Activated effector memory CD4-positive, alpha-beta T cell treated with Interleukin-2 at 50 U/mL for 16 hours (primary cell): ENCODE data around the gene NEGR1.
"Not testable (repeated sequence)": the region's sequence is repeated elsewhere in the genome, so short reads cannot be mapped to it uniquely, and the experiment has no call there.

Experiments used
- DNase-seq: peaks from one replicate; pipeline ENCODE4 v3.0.0-alpha.2; 2020

NEGR1 gene

DNA sequence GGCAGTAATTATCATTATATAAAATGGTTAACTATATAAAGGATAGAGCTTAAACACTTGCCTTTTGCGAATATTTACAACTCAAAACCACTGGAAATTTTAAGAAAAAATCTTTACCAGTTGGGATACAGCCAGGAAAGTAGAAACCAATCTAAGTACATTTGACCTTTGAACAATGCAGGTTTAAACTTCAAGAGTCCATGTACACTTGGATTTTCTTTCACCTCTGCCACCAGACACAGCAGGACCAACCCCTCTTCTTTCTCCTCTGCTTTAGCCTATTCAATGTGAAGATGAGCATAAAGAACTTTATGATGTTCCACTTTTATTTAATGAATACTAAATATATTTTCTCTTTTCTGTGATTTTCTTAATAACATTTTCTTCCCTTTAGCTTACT lies 361.1 kb downstream of the NEGR1 start:
- DNase-seq, result no peak

DNA sequence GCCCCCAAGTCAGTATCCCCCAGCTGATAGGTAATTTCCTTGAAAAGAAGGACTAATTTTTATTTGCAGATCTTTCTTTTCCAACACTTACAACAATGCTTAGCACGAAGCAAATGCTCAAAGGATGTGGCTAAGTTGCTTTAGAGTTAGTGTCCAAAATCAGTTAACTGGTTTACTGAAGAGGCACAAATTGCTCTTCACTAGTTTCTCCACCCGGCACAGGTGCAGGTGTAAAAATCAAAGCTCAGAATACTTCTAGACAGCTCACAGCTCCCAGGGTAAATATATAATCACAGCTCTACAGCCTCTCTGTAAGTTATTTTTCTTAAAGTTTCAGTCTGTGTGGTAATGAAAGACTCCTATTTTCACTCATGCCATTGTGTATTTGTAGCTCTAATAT lies 361.8 kb downstream of the NEGR1 start:
- DNase-seq, result no peak

DNA sequence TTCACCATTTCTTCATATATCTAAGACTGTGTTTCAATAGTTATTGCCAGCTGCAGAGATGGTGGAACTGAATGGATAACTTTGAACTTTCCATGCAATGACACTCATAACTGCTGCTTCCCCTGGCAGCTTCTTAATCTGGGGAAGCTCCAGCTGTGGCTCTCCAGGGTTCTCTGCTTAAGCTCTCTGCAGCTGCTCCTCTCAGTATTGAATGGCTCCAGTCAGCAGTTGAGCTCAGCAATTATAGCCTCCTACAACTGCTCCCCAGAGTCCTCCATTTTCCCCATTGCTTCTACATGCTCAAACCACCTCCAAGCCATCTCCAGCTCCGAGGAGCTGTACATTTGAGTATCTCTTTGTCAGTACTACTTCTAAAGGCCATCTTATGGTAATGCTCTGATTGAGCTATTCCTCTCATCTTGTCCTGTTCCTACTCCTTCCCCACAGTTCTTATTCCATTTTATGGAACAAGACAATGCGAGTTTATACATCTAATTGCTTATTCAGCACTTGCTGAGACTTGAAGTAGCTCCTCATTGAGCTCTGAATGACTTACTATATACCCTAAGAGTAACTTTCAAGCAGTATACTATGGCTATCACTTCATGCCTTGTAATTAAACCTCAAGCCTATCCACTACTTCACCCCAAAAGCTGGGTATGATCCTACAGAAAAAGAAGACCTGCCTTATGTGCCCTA lies 362.4 kb downstream of the NEGR1 start:
- no peak for DNase-seq

DNA sequence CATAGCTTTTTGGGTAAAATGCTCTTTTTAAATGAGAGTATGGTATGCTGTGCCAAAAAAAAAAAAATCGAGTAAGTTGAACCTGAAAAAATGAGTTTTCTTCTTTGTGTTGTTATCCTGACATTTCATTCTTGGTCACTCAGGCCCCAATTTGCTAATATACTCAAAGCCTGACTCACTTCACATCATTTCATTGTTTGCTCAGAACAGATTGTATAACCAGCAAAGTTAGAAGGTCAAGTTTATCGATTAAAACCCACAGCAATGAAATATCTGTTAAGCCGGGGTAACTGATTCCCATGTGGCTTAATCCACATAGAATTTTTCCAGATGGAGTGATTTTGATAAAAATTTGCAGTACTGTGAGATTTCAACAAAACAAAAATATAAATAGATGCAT lies 363.7 kb downstream of the NEGR1 start:
- DNase-seq, result no peak

DNA sequence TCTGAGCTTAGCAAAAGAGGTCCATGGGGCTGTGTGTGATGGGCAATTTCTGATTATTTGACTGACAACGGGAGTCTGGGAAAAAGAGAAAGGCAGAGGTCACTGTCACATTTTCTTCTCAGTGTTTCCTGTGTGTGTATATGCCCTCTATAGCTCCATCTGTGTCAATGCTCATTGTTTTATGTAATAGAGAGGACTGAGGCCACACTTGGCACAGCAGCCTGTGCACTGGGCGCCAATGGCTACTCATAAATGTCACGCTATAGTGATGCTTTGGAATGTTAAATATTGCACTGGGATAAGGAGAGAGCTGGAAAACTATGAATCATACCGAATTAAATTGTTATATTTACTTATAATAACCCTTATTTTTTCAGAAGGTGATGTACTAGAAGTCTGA lies 365.4 kb downstream of the NEGR1 start:
- DNase-seq, result no peak

DNA sequence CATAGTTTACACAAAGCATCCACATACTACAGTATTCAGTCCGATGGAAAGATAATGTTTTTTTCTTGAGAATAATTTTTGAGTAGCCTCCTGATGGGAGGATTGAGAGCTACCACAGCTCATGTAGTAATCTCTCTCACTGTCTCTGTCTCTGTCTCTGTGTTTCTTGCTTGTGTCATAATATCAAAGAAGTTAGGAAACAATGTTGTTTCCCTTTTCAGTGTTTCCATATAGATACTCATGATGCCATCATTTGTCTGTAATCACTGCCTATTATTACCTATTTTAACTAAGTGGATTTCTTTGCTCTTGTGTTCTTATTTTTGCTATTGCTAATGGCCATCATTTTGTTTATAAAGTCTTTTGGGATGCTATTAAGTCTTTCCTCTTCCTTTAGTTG lies 367.7 kb downstream of the NEGR1 start:
- no peak for DNase-seq

DNA sequence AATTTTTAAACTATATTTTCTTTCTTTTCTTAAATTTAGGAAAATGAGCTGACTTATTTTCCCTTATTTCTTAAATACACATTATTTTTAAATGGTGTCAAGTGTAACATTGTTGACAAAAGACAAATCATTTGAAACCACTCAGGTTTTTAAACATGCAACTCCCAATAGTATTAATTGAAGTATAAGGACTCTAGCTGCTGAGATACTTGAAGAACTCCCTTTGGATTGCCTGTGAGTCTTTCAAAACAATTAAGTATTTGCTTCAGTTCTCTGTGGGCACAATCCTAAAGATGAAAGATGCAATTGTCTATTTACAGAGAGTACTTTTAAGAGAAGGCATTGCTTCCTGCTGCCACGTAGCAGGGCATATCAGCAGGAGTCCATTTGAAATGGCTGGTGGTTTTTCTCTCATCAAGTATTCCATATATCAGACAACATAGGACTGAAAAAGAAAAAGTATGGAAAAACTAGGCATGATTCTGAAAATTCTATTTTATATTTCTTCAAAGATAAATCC lies 373.4 kb downstream of the NEGR1 start:
- no peak for DNase-seq

DNA sequence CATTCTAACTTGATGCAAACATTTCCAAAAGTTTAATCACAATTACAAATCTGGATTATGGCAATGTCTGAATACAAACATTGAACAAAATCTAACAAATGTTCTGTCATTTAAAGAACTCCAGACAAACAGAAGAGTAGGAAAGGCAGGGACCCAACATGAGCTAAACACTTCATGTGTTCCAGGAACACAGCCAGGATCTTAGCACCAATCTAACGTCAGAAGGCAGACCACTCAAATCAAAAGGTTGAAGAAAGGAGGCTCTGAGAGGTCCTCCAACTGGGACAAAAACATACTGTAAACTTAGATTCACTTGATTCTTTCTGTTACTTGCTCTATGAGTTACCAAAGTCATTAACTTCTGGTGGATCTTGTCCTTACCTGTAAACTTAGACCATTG lies 374.0 kb downstream of the NEGR1 start:
- no peak for DNase-seq

DNA sequence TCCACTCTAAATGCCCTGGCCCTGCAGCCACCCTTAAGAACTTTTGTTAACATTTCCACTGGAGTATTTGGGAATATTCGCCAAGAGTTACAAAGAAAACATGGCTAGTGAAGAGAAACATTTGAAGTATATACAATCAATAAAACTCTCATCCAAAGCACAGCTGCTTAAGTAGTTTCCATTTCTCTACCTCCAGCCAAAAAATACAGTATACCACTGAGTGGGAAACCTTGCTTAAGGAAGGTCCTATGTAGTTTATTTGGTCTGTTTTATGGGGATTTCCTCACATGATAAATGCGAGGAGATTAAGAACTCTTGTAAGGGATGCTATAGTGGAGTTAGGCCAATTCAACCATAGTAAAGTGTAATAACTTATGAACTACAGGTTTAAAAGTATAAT lies 382.5 kb downstream of the NEGR1 start:
- no peak for DNase-seq

DNA sequence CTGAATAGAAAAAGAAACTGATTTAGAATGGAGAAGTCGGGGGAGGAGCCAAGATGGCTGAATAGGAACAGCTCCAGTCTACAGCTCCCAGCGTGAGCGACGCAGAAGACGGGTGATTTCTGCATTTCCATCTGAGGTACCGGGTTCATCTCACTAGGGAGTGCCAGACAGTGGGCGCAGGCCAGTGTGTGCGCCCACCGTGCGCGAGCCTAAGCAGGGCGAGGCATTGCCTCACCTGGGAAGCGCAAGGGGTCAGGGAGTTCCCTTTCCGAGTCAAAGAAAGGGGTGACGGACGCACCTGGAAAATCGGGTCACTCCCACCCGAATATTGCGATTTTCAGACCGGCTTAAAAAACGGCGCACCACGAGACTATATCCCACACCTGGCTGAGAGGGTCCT lies 394.2 kb downstream of the NEGR1 start:
- not testable (repeated sequence) for DNase-seq

DNA sequence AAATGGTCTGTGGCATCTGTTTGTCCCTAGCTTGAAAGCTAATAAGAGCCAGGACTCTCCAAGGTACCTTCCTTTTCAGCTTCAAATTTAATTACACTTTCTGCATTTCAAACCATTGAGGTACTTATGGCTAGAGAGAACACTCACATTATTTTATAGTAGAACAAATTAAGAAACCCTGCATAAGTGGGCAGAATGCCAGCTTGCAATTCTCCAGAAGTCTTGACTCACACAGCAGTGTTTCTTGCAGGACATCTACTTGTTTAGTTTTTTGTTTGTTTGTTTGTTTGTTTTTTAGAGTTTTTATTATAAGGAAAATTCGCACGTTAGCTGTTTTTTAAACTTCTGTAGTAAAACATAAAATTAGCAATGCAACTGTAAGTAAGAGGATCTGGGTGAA lies 397.2 kb downstream of the NEGR1 start:
- no peak for DNase-seq

DNA sequence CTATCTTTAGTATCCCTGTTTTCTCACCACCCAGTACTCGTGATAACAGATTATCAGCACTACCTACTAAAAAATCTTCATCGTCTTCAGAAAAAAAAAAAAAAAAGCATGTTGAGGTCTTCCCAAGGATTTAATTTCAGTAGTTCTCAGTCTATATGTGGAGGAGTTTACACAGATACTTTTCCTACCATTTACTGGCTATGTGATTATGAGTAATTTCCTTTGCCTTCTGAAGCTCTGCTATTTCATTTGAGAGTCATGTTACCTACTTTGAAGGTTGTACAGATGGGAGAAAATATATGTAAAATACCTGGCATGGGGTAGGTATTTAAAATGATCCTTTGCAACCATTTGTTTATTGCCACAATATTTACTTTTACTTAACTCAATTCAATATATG lies 399.7 kb downstream of the NEGR1 start:
- no peak for DNase-seq

DNA sequence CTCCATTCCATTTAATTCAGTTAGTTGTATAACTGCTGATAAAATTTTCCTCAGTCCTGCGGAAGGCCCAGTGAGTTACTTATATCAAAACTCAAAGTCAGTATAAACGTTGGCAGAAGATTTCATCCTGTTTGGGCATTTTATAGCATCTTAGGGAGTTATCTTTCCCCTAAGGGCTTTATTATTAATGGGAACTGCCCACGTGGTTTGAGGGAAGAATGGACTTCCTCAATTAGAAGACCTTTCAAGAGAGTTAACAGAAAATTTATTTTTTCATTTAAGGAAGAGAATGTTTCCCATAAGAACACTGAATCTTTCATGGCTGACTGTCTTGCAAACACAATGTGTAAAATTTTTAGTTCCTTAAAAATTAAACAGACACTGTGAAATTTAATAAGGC lies 400.1 kb downstream of the NEGR1 start:
- no peak for DNase-seq

DNA sequence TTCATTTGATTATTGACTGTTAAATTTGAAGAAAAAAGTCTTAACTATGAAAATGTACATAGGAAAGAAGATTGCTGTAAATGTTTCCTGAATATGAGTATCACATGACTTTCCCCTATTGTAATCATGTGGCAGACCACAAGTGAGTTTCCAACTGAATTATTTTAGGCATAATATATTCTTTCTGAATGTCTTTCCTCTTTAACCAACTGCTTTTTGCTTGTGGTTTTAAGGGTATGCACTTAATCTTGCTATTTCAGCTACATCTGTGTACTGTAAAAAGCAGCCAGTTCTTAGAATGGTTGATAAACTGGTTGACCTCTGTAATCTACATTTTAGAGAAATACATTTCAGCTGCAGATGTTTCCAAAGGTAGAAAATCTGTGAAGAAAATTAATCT lies 400.7 kb downstream of the NEGR1 start:
- no peak for DNase-seq

DNA sequence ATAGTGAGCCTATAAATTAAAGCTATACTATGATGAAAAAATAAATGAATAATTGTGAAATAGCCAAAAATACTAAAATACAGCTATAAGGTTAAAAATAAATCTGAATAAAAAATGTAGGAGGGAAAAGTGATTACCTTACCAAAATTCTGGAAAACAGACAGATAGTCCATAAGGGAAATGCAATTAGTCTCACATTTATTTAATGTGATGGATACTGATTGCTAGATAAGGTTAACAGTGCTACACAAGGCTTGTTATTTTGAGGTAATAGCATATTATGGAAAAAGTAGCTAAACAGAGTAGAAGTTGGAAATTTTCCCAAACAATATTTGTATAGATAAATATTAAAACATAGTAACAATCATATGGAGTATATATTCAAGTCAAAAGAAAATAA lies 413.0 kb downstream of the NEGR1 start:
- no peak for DNase-seq

DNA sequence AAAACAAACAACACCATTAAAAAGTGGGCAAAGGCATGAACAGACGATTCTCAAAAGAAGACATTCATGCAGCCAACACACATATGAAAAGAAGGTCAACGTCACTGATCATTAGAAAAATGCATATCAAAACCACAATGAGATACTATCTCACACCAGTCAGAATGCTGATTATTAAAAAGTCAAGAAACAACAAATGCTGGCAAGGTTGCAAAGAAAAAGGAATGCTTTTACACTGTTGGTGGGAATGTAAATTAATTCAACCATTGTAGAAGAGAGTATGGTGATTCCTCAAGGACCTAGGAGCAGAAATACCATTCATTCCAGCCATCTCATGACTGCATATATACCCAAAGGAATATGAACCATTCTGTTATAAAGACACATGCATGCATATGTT lies 419.6 kb downstream of the NEGR1 start:
- no peak for DNase-seq

DNA sequence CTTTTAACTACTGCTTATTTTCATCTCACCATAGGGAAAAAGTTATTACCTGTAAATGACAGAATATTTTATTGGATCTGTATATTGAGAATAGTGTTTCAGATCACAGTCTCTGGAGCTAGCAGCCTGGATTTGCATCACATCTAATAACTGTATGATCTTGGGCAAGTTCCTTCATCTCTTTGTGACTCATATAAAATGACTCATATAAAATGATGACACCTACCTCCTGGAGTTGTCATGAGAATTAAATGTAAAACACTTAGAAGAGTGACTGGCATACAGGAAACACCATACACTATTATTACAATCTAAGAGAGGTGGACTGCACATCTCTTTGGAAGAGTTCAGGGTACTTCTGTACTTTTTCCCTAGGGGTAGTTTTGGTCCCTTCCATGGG lies 421.3 kb downstream of the NEGR1 start:
- no peak for DNase-seq

DNA sequence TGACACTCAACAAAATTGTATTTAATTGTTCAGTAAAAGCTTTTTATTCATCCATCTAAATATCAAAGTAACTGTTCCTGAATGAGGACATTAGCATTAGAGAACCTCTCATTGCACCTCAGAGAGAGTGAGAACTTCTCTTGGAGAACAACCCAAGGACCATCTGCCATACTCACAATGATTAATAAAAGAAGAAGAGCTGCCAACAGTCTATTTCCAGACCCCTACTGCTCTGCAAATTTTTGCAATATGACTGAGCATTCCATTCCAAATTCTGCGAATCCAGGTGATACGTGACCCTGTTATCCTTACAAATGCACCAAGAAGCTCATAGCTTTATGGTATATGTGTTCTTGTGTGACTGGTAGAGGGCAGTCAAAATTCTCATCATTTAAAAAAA lies 422.5 kb downstream of the NEGR1 start:
- no peak for DNase-seq

DNA sequence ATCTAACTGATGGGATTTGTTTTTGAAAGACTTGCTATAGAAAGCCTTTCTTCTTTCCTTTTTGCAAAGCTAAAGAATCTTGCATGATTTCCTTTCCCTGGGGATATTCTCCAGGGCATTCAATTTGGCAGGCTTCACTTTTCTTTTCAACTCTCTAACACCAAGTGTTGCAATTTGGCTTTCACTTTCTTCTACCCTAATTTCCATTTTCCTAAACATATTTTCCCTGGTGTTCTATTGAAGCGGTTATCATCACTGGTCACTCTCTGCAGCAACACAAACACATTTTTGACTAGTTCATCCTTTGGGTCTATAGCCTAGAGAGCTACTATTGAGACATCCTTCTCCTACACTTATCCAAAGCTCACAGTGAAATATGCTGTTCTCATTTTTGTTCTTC lies 424.5 kb downstream of the NEGR1 start:
- no peak for DNase-seq

DNA sequence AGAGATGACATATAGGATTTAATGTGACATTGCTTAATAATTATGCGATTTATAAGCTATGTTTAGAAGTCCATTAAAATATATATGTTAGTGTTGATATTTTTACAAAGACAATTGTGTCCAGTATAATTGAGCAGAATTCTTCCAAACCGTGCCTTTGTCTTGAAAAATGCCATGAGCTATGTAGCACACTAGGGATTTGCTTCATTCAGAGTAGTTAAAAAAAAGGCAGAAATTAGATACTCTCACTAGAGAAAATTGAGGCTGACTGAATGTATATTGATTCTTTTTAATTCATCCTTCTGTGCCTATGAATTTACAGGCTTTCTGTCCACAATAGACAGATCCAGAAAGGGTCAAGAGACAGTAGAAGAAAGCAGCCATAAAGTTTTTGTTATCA lies 429.0 kb downstream of the NEGR1 start:
- no peak for DNase-seq

DNA sequence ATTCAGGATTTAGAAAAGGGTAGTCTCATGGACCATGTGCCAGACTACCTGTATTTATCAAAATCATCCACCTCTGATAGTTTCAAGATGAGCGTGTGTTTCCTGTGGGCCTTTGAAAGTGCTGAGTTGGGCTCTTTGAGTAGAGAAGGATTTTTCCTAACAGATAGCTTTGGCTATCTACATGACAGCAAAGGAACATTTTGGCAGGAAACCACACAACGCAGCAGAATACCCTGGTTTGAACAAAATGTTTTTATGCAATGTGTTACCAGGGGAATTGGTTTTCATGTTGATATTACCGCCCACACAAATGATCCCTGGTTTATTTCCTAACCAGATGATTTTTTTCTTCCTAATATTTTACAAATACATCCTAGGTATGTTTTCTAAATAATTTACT lies 431.4 kb downstream of the NEGR1 start:
- DNase-seq, result no peak

DNA sequence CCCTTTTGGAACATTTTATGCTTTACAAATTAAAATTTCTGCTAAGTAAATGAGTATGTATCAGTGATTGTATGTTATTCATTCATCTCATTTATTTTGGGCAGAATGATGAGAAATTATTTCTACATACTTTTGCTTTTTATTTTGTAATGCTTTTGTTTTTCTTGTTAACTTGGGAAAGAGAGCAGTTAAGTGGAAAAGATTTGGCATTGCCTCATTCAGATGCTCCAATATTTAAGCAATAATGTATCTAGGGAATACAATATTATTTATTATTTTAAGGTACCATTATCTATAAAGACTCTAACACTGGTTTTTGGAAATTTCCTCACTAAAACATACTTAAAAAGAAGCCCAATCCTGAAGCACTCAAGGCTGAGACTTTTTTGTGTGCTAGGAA lies 431.8 kb downstream of the NEGR1 start:
- DNase-seq, result no peak

DNA sequence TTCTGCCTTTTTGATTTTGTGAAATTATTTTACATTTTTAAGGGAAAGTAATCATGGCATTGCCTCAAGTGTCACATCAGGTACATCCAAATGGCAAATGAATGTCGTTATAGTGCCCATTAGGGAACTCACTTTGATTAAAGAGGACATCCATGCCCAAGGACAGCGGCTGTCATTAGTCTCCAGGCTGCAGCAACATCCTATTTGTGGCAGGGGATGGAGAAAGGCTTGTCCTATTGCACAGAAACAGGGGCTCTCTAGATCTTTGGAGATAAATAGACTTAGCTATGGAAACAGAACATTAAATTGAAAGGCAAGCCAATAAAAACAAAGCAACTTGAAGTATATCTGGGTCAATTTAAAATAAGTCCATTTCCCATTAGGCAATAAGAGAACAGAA lies 439.3 kb downstream of the NEGR1 start:
- DNase-seq, result no peak

DNA sequence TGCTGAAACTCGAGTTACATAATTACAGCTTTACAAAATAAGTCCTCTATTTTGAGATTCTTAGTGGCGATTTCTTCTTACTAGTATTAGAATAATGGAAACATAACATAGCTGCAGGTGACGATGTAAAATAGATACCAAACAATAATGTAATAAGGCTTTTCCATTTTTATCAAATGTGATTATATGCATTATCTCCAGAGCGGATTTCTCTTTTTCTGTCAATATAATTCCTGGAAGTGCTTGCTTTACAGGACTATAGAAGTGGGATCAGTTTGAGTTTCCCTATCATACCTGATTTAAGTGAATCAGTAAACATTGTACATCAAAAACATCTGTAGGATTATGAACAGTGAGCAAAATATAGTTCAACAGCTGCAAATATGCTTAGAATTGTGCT lies 442.5 kb downstream of the NEGR1 start:
- DNase-seq, result no peak

DNA sequence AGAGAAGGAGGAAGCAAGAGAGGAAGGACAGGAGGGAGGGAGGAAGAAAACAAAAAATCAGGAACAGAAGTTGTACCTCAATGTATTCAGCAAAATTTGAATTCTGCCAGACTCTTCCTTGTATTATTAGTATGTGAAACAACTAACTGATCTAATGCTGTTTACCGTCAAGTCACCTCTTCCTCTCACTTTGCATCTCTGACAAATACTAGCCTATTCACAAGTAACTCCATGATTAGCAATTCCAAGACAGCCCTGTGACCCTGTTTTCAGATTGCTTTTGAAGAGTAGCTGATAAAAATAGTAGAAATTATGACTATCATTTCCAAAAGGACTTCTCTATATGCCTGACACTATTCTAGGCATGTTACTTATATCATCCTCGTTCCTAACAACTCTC lies 445.4 kb downstream of the NEGR1 start:
- DNase-seq, result no peak

DNA sequence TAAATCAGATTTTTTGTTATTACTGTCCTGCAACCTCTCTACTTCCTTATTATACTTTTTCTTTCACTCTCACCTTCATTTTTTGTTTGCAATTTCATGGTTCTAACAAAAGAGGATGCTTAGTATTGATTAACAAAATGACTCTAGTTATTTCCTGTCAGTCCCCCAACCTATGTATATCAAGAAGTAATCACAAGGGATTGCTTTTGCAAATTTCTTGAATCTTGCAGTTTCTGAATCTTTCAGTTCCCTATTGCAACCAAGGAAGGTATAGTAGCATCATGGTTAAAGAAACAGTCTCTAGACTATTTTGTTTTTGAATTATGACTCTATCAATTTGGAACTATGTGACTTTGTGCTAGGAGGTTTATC lies 446.9 kb downstream of the NEGR1 start:
- DNase-seq, result no peak
